HG03103 (cell line): ENCODE results near the gene ADARB1.

Experiments used
- ATAC-seq: cut with Tn5 transposase; IDR thresholded peaks from one replicate; pipeline ENCODE4 v1.9.1; 2021; ENCODE audit warnings: low read depth; ENCODE audit not compliant: unreplicated experiment

The ADARB1 gene

DNA sequence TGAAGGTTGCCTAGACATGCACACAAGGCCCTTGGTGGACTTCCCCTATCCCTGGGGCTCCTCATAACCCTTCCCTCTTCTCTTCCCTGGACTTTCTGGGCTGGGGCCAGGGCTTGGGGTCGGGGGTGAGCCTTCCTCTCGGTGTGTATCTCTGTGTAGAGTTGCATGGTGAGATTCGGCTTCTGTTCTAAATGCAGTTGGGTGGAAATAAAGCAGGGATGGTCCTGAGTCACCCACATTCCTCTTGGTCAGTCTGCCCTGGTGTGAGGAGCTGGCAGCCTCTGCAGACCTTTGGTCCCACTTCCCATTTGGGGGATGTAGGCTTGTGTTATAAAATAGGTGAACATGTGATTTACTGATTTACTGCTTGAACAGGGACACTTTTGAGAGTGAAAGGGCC lies 38.0 kb downstream of the ADARB1 start:
- no peak for ATAC-seq

- no peak for ATAC-seq
Measured at GRCh38 chr21:45113543-45113942, 39.2 kb downstream of the ADARB1 start.

DNA sequence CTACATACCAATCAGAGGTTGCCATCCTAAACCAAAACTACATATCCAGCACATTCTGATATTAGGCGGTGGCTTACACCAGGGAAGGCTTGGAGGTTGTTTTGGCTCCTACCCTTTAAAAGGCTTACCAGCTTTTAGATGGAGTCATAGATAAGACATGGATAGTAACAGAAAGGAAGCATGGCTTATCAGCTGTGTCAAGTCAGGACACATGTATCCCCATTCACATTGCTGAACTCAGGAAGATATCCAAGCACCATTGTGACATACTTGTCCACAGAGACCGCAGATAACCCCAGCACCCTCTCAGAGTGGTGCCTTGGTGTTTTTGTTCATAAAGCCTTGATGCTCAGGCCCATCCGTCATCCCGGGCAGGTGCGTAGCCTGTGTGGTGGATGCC lies 39.7 kb downstream of the ADARB1 start:
- no peak for ATAC-seq

GRCh38 chr21:45114475-45114874 lies 40.1 kb downstream of the ADARB1 start:
- ATAC-seq, result no peak

DNA sequence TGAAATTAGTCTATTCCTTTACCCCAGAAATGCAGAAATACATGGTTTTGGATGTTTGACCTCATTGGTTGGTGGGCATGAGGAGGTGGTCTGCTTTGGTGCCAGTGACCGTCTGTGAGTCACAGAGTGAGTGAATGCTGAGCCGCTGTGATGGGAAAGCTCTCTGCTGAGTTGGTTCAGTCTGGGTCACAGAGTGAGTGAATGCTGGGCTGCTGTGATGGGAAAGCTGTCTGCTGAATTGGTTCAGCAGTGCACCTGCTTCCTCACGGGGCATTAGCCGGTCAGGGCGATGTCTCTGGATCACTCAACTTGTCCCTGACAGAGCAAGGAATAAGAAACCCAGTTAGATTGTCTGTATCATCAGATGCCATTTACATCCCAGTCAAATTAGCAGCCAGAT lies 40.8 kb downstream of the ADARB1 start:
- ATAC-seq, result no peak

- no peak for ATAC-seq
Measured at GRCh38 chr21:45116066-45116465, 41.7 kb downstream of the ADARB1 start.

GRCh38 chr21:45117314-45117713 lies 42.9 kb downstream of the ADARB1 start:
- ATAC-seq, result no peak

- no peak for ATAC-seq
Measured at GRCh38 chr21:45118099-45118498, 43.7 kb downstream of the ADARB1 start.

DNA sequence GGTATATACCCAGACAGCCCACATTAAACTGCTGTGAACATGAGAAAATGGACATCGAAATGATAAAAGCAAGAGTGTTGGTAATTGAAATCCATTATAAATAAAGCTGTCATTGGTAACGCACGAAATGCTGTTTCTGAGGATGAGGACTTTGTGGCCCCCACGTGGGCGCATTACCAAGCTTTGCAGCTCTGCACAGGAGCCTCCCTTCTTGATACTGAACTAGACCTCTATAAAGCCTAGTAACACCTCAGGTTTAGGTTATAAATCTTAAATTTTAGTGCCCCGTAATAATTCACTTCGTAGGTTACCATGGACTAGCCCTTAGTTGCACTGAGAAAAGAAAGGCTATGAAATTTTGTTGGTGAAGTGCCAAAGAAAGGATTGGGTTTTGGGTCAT lies 45.4 kb downstream of the ADARB1 start:
- no peak for ATAC-seq

- ATAC-seq, result no peak
Measured at GRCh38 chr21:45120975-45121374, 46.6 kb downstream of the ADARB1 start.

- ATAC-seq, result no peak
Measured at GRCh38 chr21:45122030-45122429, 47.6 kb downstream of the ADARB1 start.

- no peak for ATAC-seq
Measured at GRCh38 chr21:45122432-45123132, 48.2 kb downstream of the ADARB1 start.

GRCh38 chr21:45123440-45123839 lies 49.1 kb downstream of the ADARB1 start:
- ATAC-seq, result no peak

DNA sequence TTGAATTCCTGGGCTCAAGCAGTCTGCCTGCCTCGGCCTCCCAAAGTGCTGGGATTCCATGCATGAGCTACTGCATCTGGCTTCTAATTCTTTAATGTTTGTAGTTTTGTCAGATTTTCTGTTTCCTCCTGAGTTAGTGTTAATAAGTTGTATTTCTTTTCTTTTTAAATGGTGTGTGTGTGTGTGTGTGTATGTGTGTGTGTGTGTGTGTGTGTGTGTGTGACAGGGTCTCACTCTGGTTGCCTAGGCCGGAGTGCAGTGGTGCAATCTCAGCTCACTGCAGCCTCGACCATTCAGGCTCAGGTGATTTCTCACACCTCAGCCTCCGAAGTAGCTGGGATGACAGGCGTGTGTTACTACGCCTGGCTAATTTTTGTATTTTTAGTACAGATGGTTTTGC lies 50.2 kb downstream of the ADARB1 start:
- ATAC-seq, result no peak

DNA sequence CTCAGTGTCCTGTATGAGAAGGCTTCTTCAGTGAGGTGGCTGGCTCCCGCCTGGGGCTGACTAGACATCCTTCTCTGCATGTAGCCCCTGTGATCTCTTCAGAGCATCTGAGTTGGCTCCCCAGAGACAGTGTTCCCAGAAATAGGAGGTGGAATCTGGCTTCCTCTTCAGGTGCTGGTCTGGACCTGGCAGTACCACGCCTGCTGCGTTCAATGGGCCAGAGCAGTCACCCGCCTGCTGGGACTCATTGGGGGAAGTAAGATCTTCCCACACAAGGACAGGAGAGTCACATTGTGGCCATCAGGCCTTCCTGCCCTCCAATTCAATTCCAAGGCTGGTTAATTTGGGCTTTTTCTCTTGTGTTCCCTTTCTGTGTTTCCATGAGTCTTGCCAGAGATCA lies 51.0 kb downstream of the ADARB1 start:
- no peak for ATAC-seq

DNA sequence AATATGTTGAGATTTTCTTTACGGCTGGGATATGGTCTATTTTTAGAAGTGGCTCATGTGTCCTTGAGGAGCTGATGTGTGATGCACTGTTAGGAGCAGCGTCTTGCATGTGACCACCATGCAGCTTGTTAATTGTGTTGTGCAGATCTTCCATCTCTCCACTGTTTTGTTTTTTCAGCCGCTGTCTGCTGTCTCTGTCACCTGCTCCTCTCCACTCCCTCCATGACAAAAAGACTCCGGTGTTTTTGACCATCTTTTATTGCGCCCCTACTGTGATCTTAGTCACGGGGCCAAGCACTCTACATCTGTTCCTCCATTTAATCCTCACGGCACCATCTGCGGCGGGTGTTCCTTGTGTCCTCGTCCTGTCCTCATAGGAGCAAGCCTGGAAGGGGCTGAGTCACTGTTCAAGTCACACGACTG lies 51.8 kb downstream of the ADARB1 start:
- ATAC-seq, result no peak

DNA sequence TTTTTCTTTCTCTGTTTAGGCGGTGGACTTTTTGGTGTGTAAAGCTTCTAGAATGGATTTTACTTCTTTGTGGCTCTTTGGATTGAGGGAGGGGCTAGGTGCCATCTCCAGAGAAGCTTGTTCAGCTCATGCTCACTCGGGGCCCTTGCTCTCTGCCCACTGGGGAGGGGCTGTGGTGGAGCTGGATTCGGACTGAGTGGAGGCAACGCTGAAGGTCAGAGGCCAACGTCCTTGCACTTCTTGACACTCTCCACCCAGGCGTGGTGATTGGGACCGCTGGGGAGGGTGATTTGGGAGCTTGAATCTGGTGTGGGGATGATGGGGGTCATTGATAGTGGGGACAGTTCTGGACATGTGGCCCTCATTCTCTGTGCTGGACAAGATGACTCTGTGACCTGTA lies 52.6 kb downstream of the ADARB1 start:
- ATAC-seq, result no peak

- no peak for ATAC-seq
Measured at GRCh38 chr21:45127937-45128336, 53.6 kb downstream of the ADARB1 start.

DNA sequence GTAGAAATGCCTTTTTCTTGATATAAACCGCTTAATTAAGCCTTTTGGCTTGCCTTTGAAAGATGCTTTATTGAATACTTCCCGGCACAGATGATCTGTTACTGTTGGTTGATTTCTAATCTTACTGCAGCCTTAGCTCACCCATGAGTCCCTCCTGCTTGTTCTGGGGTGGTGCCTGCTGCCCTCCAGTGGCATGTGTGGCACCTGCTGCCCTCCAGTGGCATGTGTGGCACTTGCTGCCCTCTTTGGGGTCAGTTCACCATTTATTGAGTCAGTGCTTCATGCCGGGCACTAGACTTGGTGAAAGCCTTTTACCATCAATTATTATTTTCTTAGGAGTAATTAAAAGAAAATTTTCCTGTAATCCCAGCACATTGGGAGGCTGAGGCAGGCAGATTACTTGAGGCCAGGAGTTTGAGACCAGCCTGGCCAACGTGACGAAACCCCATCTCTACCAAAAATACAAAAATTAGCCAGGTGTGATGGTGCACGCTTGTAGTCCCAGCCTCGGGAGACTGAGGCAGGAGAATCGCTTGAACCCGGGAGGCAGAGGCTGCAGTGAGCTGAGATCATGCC lies 54.3 kb downstream of the ADARB1 start:
- ATAC-seq, result no peak

DNA sequence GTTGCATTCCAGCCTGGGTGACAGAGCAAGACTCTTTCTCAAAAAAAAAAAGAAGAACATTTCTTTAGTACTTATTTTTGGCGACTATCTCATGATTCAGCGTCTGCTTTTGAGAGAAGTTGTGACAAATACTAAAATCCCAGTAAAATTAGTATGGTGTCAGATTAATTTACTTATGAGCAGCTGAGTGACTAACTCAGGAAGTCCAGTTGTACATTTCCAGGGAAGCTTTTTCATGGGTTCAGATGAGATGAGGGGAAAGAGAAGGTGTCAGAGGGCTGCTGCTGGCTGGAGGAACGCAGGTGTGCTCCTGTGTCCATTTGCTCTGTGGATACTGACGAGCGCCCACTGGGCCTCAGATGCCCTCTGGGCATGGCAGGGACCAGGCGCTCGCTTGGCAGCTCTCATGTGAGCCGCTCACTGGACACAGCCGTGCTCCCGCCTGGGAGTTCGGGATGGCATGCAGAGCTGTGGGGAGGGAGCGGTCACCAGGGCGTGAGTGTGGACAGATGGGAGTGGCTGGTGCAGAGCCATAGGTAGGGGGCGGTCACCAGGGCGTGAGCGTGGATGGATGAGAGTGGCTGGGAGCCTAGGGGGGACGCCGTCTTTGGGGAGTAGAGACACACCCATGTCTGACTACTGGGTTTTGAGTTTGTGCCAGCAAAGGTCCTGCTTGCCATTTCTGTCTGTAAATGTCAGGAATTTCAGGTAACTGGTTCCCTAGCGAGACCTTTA lies 55.0 kb downstream of the ADARB1 start:
- ATAC-seq, result no peak

GRCh38 chr21:45130324-45130774 lies 56.0 kb downstream of the ADARB1 start:
- ATAC-seq, result no peak

- no peak for ATAC-seq
Measured at GRCh38 chr21:45131537-45131999, 57.2 kb downstream of the ADARB1 start.
